ENCODE measurements around the gene AKAP6.
"Not testable (repeated sequence)": the region's sequence is repeated elsewhere in the genome, so short reads cannot be mapped to it uniquely, and the experiment has no call there.

Gene AKAP6

GRCh38 chr14:32574269-32574668 lies 245.2 kb downstream of the AKAP6 start:
- Mint-ChIP-seq H3K27ac (no peak overlapping the region), H3K27me3 (ENCODE audit: low read depth) (peaks cover 32% of the 10 kb centered on the region), H3K4me1 (ENCODE audit: low read depth) (no peaks in the 10 kb centered on the region), H3K4me3 (no peak overlapping the region), H3K36me3 (ENCODE audit: low read depth) (no peaks in the 10 kb centered on the region), H3K9me3 (no peaks in the 10 kb centered on the region)

- no peaks in the 10 kb centered on the region for H3K4me1 Mint-ChIP-seq (ENCODE audit: low read depth)
- peaks cover 28% of the 10 kb centered on the region for H3K27me3 Mint-ChIP-seq (ENCODE audit: low read depth)
- H3K4me3 Mint-ChIP-seq: no peak overlapping the region
- no peak overlapping the region for H3K27ac Mint-ChIP-seq
- H3K36me3 Mint-ChIP-seq (ENCODE audit: low read depth): no peaks in the 10 kb centered on the region
- H3K9me3 Mint-ChIP-seq: no peaks in the 10 kb centered on the region
Observed at GRCh38 chr14:32576088-32576795, 247.1 kb downstream of the AKAP6 start.

GRCh38 chr14:32576977-32577376 lies 247.9 kb downstream of the AKAP6 start:
- H3K36me3 Mint-ChIP-seq (ENCODE audit: low read depth): no peaks in the 10 kb centered on the region
- H3K9me3 Mint-ChIP-seq: no peaks in the 10 kb centered on the region
- no peaks in the 10 kb centered on the region for H3K4me1 Mint-ChIP-seq (ENCODE audit: low read depth)
- H3K27ac Mint-ChIP-seq: no peak overlapping the region
- peaks cover 28% of the 10 kb centered on the region for H3K27me3 Mint-ChIP-seq (ENCODE audit: low read depth)
- H3K4me3 Mint-ChIP-seq: no peak overlapping the region

GRCh38 chr14:32578181-32578580 lies 249.1 kb downstream of the AKAP6 start:
- Mint-ChIP-seq H3K27ac (no peak overlapping the region), H3K27me3 (ENCODE audit: low read depth) (peaks cover 24% of the 10 kb centered on the region), H3K9me3 (no peaks in the 10 kb centered on the region), H3K4me3 (no peak overlapping the region), H3K4me1 (ENCODE audit: low read depth) (no peaks in the 10 kb centered on the region), H3K36me3 (ENCODE audit: low read depth) (no peaks in the 10 kb centered on the region)

- H3K9me3 Mint-ChIP-seq; H3K27ac Mint-ChIP-seq; H3K4me3 Mint-ChIP-seq; H3K36me3 Mint-ChIP-seq (ENCODE audit: low read depth); H3K27me3 Mint-ChIP-seq (ENCODE audit: low read depth); H3K4me1 Mint-ChIP-seq (ENCODE audit: low read depth): not testable (repeated sequence)
Observed at GRCh38 chr14:32583427-32583826, 254.3 kb downstream of the AKAP6 start.

GRCh38 chr14:32584079-32584478 lies 255.0 kb downstream of the AKAP6 start:
- Mint-ChIP-seq H3K36me3 (ENCODE audit: low read depth) (no peaks in the 10 kb centered on the region), H3K4me3 (no peak overlapping the region), H3K4me1 (ENCODE audit: low read depth) (no peaks in the 10 kb centered on the region), H3K27ac (no peak overlapping the region), H3K9me3 (no peaks in the 10 kb centered on the region), H3K27me3 (ENCODE audit: low read depth) (peaks cover 3% of the 10 kb centered on the region)

- no peak overlapping the region for H3K4me3 Mint-ChIP-seq
- no peak overlapping the region for H3K27ac Mint-ChIP-seq
- H3K27me3 Mint-ChIP-seq (ENCODE audit: low read depth): peaks cover 3% of the 10 kb centered on the region
- H3K36me3 Mint-ChIP-seq (ENCODE audit: low read depth): no peaks in the 10 kb centered on the region
- H3K4me1 Mint-ChIP-seq (ENCODE audit: low read depth): no peaks in the 10 kb centered on the region
- H3K9me3 Mint-ChIP-seq: no peaks in the 10 kb centered on the region
Observed at GRCh38 chr14:32587461-32587860, 258.4 kb downstream of the AKAP6 start.

GRCh38 chr14:32588448-32589320 lies 259.6 kb downstream of the AKAP6 start:
- H3K4me3 Mint-ChIP-seq: no peak overlapping the region
- H3K36me3 Mint-ChIP-seq (ENCODE audit: low read depth): no peaks in the 10 kb centered on the region
- H3K27ac Mint-ChIP-seq: no peak overlapping the region
- peaks cover 3% of the 10 kb centered on the region for H3K27me3 Mint-ChIP-seq (ENCODE audit: low read depth)
- H3K9me3 Mint-ChIP-seq: no peaks in the 10 kb centered on the region
- no peaks in the 10 kb centered on the region for H3K4me1 Mint-ChIP-seq (ENCODE audit: low read depth)

GRCh38 chr14:32590157-32590556 lies 261.1 kb downstream of the AKAP6 start:
- peaks cover 3% of the 10 kb centered on the region for H3K27me3 Mint-ChIP-seq (ENCODE audit: low read depth)
- no peaks in the 10 kb centered on the region for H3K9me3 Mint-ChIP-seq
- H3K4me1 Mint-ChIP-seq (ENCODE audit: low read depth): no peaks in the 10 kb centered on the region
- no peak overlapping the region for H3K27ac Mint-ChIP-seq
- no peak overlapping the region for H3K4me3 Mint-ChIP-seq
- H3K36me3 Mint-ChIP-seq (ENCODE audit: low read depth): no peaks in the 10 kb centered on the region

GRCh38 chr14:32593290-32593942 lies 264.3 kb downstream of the AKAP6 start:
- Mint-ChIP-seq H3K9me3 (no peaks in the 10 kb centered on the region), H3K36me3 (ENCODE audit: low read depth) (no peaks in the 10 kb centered on the region), H3K27me3 (ENCODE audit: low read depth) (no peaks in the 10 kb centered on the region), H3K4me3 (no peak overlapping the region), H3K4me1 (ENCODE audit: low read depth) (no peaks in the 10 kb centered on the region), H3K27ac (no peak overlapping the region)

- no peaks in the 10 kb centered on the region for H3K9me3 Mint-ChIP-seq
- no peaks in the 10 kb centered on the region for H3K36me3 Mint-ChIP-seq (ENCODE audit: low read depth)
- no peak overlapping the region for H3K4me3 Mint-ChIP-seq
- H3K27ac Mint-ChIP-seq: no peak overlapping the region
- H3K4me1 Mint-ChIP-seq (ENCODE audit: low read depth): no peaks in the 10 kb centered on the region
- H3K27me3 Mint-ChIP-seq (ENCODE audit: low read depth): no peaks in the 10 kb centered on the region
Observed at GRCh38 chr14:32594766-32595165, 265.7 kb downstream of the AKAP6 start.

GRCh38 chr14:32595497-32595896 lies 266.4 kb downstream of the AKAP6 start:
- Mint-ChIP-seq H3K27ac (no peak overlapping the region), H3K27me3 (ENCODE audit: low read depth) (no peaks in the 10 kb centered on the region), H3K4me1 (ENCODE audit: low read depth) (no peaks in the 10 kb centered on the region), H3K9me3 (no peaks in the 10 kb centered on the region), H3K36me3 (ENCODE audit: low read depth) (no peaks in the 10 kb centered on the region), H3K4me3 (no peak overlapping the region)

GRCh38 chr14:32596390-32596789 lies 267.3 kb downstream of the AKAP6 start:
- H3K4me3 Mint-ChIP-seq: no peak overlapping the region
- H3K9me3 Mint-ChIP-seq: no peaks in the 10 kb centered on the region

GRCh38 chr14:32597771-32598170 lies 268.7 kb downstream of the AKAP6 start:
- Mint-ChIP-seq H3K27me3 (ENCODE audit: low read depth) (no peaks in the 10 kb centered on the region), H3K36me3 (ENCODE audit: low read depth) (no peaks in the 10 kb centered on the region), H3K4me3 (no peak overlapping the region), H3K27ac (no peak overlapping the region), H3K9me3 (no peaks in the 10 kb centered on the region), H3K4me1 (ENCODE audit: low read depth) (no peaks in the 10 kb centered on the region)

More at GRCh38 chr14:32596390-32596789, 267.3 kb downstream of the AKAP6 start:
- Mint-ChIP-seq H3K27me3 (ENCODE audit: low read depth) (no peaks in the 10 kb centered on the region), H3K27ac (no peak overlapping the region), H3K36me3 (ENCODE audit: low read depth) (no peaks in the 10 kb centered on the region), H3K4me1 (ENCODE audit: low read depth) (no peaks in the 10 kb centered on the region)

GRCh38 chr14:32601069-32601468 lies 272.0 kb downstream of the AKAP6 start:
- Mint-ChIP-seq H3K36me3 (ENCODE audit: low read depth) (no peaks in the 10 kb centered on the region), H3K4me3 (no peak overlapping the region), H3K27me3 (ENCODE audit: low read depth) (no peaks in the 10 kb centered on the region), H3K9me3 (no peaks in the 10 kb centered on the region), H3K4me1 (ENCODE audit: low read depth) (no peaks in the 10 kb centered on the region), H3K27ac (no peak overlapping the region)
